HUES6 (cell line): ENCODE measurements around the gene JAML.

ENCODE experiments used
- H3K27ac ChIP-seq: 2 replicates; pipeline ENCODE4 v1.7.0; 2013; ENCODE audit warnings: low read depth, mild to moderate bottlenecking, low read length, inconsistent platforms
- H3K27me3 ChIP-seq: 2 replicates; pipeline ENCODE4 v1.6.1; 2013; ENCODE audit warnings: low read length; ENCODE audit not compliant: control insufficient read depth, insufficient read depth
- H3K36me3 ChIP-seq: 2 replicates; pipeline ENCODE4 v1.6.1; 2013; ENCODE audit warnings: low read length; ENCODE audit not compliant: control insufficient read depth, insufficient read depth
- H3K4me1 ChIP-seq: 2 replicates; pipeline ENCODE4 v1.6.1; 2013; ENCODE audit warnings: low read length; ENCODE audit not compliant: control insufficient read depth, insufficient read depth
- H3K4me3 ChIP-seq: 2 replicates; pipeline ENCODE4 v1.5.1; 2013; ENCODE audit warnings: low read depth, low read length
- H3K9ac ChIP-seq: one replicate; pipeline ENCODE4 v1.6.1; 2013; ENCODE audit warnings: mild to moderate bottlenecking, low read length
- H3K9me3 ChIP-seq: 2 replicates; pipeline ENCODE4 v1.6.1; 2013; ENCODE audit warnings: low read depth, low read length; ENCODE audit not compliant: control insufficient read depth, insufficient read depth

Gene JAML

GRCh38 chr11:118226781-118227180 lies 2.0 kb upstream of the JAML start:
- Histone ChIP-seq H3K36me3 (no peaks in the 10 kb centered on the region), H3K4me1 (no peaks in the 10 kb centered on the region), H3K4me3 (no peak overlapping the region), H3K27ac (no peak overlapping the region), H3K9me3 (no peaks in the 10 kb centered on the region), H3K9ac (no peak overlapping the region), H3K27me3 (0 out of 2 replicates have a peak, but pooled peaks cover 5% of the 10 kb centered on the region)

- H3K27me3 ChIP-seq, result 0 out of 2 replicates have a peak, but pooled peaks cover 5% of the 10 kb centered on the region
- H3K9me3 ChIP-seq, result no peaks in the 10 kb centered on the region
- 0 out of 2 replicates have a peak, but pooled peaks cover 3% of the 10 kb centered on the region for H3K4me1 ChIP-seq
- no peaks in the 10 kb centered on the region for H3K36me3 ChIP-seq
- no peak overlapping the region for H3K4me3 ChIP-seq
- H3K27ac ChIP-seq, result no peak overlapping the region
- H3K9ac ChIP-seq, result no peak overlapping the region
Measured at GRCh38 chr11:118226296-118226695, 1.5 kb upstream of the JAML start.

GRCh38 chr11:118223992-118224391 lies 819 bp downstream of the JAML start:
- no peak overlapping the region for H3K4me3 ChIP-seq
- H3K36me3 ChIP-seq, result no peaks in the 10 kb centered on the region
- no peak overlapping the region for H3K27ac ChIP-seq
- H3K27me3 ChIP-seq, result 0 out of 2 replicates have a peak, but pooled peaks cover 5% of the 10 kb centered on the region
- no peak overlapping the region for H3K9ac ChIP-seq
- H3K9me3 ChIP-seq, result peaks cover 3% of the 10 kb centered on the region; the same call in 1 of the 2 replicates
- H3K4me1 ChIP-seq, result 0 out of 2 replicates have a peak, but pooled peaks cover 3% of the 10 kb centered on the region

- no peak overlapping the region for H3K4me3 ChIP-seq
- no peak overlapping the region for H3K9ac ChIP-seq
Measured at GRCh38 chr11:118223570-118223969, 1.2 kb downstream of the JAML start.

GRCh38 chr11:118222437-118222836 lies 2.4 kb downstream of the JAML start:
- Histone ChIP-seq H3K9me3 (peaks cover 3% of the 10 kb centered on the region; the same call in 1 of the 2 replicates), H3K4me3 (no peak overlapping the region), H3K36me3 (no peaks in the 10 kb centered on the region), H3K27me3 (0 out of 2 replicates have a peak, but pooled peaks cover 5% of the 10 kb centered on the region), H3K9ac (no peak overlapping the region), H3K27ac (no peak overlapping the region), H3K4me1 (0 out of 2 replicates have a peak, but pooled peaks cover 3% of the 10 kb centered on the region)

More at GRCh38 chr11:118223570-118223969, 1.2 kb downstream of the JAML start:
- H3K9me3 ChIP-seq, result peaks cover 3% of the 10 kb centered on the region; the same call in 1 of the 2 replicates
- H3K4me1 ChIP-seq, result 0 out of 2 replicates have a peak, but pooled peaks cover 3% of the 10 kb centered on the region
- 0 out of 2 replicates have a peak, but pooled peaks cover 5% of the 10 kb centered on the region for H3K27me3 ChIP-seq
- H3K27ac ChIP-seq, result no peak overlapping the region
- H3K36me3 ChIP-seq, result no peaks in the 10 kb centered on the region

- no peak overlapping the region for H3K27ac ChIP-seq
- no peak overlapping the region for H3K9ac ChIP-seq
- no peak overlapping the region for H3K4me3 ChIP-seq
- 0 out of 2 replicates have a peak, but pooled peaks cover 3% of the 10 kb centered on the region for H3K4me1 ChIP-seq
- H3K36me3 ChIP-seq, result no peaks in the 10 kb centered on the region
- 0 out of 2 replicates have a peak, but pooled peaks cover 5% of the 10 kb centered on the region for H3K27me3 ChIP-seq
- peaks cover 3% of the 10 kb centered on the region; the same call in 1 of the 2 replicates for H3K9me3 ChIP-seq
Measured at GRCh38 chr11:118221419-118221818, 3.4 kb downstream of the JAML start.

- Histone ChIP-seq H3K36me3 (no peaks in the 10 kb centered on the region), H3K4me3 (no peak overlapping the region), H3K27me3 (0 out of 2 replicates have a peak, but pooled peaks cover 1% of the 10 kb centered on the region), H3K27ac (no peak overlapping the region), H3K9ac (no peak overlapping the region), H3K9me3 (peaks cover 3% of the 10 kb centered on the region; the same call in 1 of the 2 replicates), H3K4me1 (0 out of 2 replicates have a peak, but pooled peaks cover 3% of the 10 kb centered on the region)
Measured at GRCh38 chr11:118219732-118220131, 5.1 kb downstream of the JAML start.

GRCh38 chr11:118219244-118219643 lies 5.6 kb downstream of the JAML start:
- no peak overlapping the region for H3K9ac ChIP-seq
- H3K27ac ChIP-seq, result no peak overlapping the region
- peaks cover 8% of the 10 kb centered on the region for H3K4me1 ChIP-seq
- no peaks in the 10 kb centered on the region for H3K36me3 ChIP-seq
- H3K4me3 ChIP-seq, result no peak overlapping the region
- H3K9me3 ChIP-seq, result peaks cover 3% of the 10 kb centered on the region; the same call in 1 of the 2 replicates
- no peaks in the 10 kb centered on the region for H3K27me3 ChIP-seq

- Histone ChIP-seq H3K4me3 (no peak overlapping the region), H3K27me3 (no peaks in the 10 kb centered on the region), H3K27ac (no peak overlapping the region), H3K9me3 (peaks cover 3% of the 10 kb centered on the region; the same call in 1 of the 2 replicates), H3K9ac (no peak overlapping the region), H3K4me1 (peaks cover 24% of the 10 kb centered on the region), H3K36me3 (no peaks in the 10 kb centered on the region)
Measured at GRCh38 chr11:118217575-118217974, 7.2 kb downstream of the JAML start.

GRCh38 chr11:118216621-118217481 lies 8.0 kb downstream of the JAML start:
- Histone ChIP-seq H3K4me1 (peaks cover 31% of the 10 kb centered on the region), H3K36me3 (no peaks in the 10 kb centered on the region), H3K4me3 (no peak overlapping the region), H3K9me3 (peaks cover 3% of the 10 kb centered on the region; the same call in 1 of the 2 replicates), H3K27me3 (no peaks in the 10 kb centered on the region), H3K9ac (no peak overlapping the region), H3K27ac (no peak overlapping the region)

- Histone ChIP-seq H3K27ac (no peak overlapping the region), H3K4me3 (no peak overlapping the region), H3K9me3 (peaks cover 3% of the 10 kb centered on the region; the same call in 1 of the 2 replicates), H3K9ac (no peak overlapping the region), H3K4me1 (peaks cover 39% of the 10 kb centered on the region), H3K36me3 (no peaks in the 10 kb centered on the region), H3K27me3 (no peaks in the 10 kb centered on the region)
Measured at GRCh38 chr11:118215765-118216164, 9.0 kb downstream of the JAML start.
